Mucosa of descending colon (tissue), 3 donors: ENCODE data around the gene CRHR1. TPM values are rescaled to one million over a fixed set of nuclear protein-coding genes. Genes with fewer than 3 reads are reported as not detected.

Experiments used
- ATAC-seq: fragments of 200-7000 bp; cut with Tn5 transposase; one replicate; pipeline ENCODE4 v1.9.1; 2020; ENCODE audit warnings: mild to moderate bottlenecking, moderate library complexity
- DNase-seq, 3 donors: peaks; one replicate each; pipeline ENCODE4 v3.0.0-alpha.2; 2020
- H3K36me3 ChIP-seq: fragments of 200-600 bp; one replicate; pipeline ENCODE4 v1.8.0; 2021; ENCODE audit warnings: low read depth, mild to moderate bottlenecking
- H3K4me1 ChIP-seq: fragments of 200-600 bp; one replicate; pipeline ENCODE4 v1.8.0; 2021; ENCODE audit warnings: low read depth, mild to moderate bottlenecking
- H3K4me3 ChIP-seq: fragments of 200-600 bp; one replicate; pipeline ENCODE4 v1.8.0; 2021; ENCODE audit warnings: mild to moderate bottlenecking
- H3K9me3 ChIP-seq: fragments of 200-600 bp; one replicate; pipeline ENCODE4 v1.8.0; 2021; ENCODE audit warnings: mild to moderate bottlenecking
- intact Hi-C, 2 donors: fragments of 100-400 bp; cut with DNase I in 1 of 2; cut with micrococcal nuclease in 1 of 2; formaldehyde crosslinking; loops; one replicate each; pipeline versions ENCODE4 v1.11.0 to v1.11.1; 2022; cut with DNase I, micrococcal nuclease
- total RNA-seq, 3 donors: library from RNA; stranded (reverse); fragmentation: NEBNext Ultra II Directional in 2 of 3; extraction: Animal tissue kit (Norgen Biotek cat#: 25700) in 2 of 3; gene quantifications; one replicate each; pipeline versions ENCODE4 v1.2.1 to v1.2.4, GENCODE V29; 2021 to 2023
- TF ChIP-seq, protein P1 (sequence below): fragments of 200-600 bp; IDR thresholded peaks from one replicate; pipeline ENCODE4 v1.8.0; 2022; ENCODE audit warnings: antibody characterized with exemption, mild to moderate bottlenecking
- donor health status: DM: no; HTN: no; CAD: no; lungs with moderate emphysema.
- donor health status: DM: no; HTN: no; CAD: no.
- donor health status: DM: no; HTN: yes; CAD: no.

CRHR1 gene
- total RNA-seq, 3 donors from 2014 or later: not detected

DNA sequence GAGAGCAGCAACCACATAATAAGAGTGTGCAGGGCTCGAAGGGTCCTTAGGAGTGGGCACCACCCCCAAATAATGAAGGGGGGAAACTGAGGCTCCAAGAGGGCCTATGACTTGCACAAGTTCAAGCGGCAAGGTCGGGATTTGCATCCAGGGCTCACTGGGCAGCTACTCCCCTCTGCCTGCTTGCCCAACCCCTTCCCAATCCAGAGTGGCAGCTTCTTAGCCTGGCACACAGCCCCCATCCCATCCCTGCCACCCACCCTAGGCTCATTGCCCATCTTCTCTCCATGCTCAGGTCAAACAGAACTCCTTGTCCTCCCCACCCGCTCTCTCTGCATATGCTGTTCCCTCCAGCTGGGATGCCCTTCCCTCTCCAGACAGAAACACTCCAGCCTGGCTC, 63.0 kb downstream of the CRHR1 start:
- no peak for DNase-seq
- Histone ChIP-seq H3K9me3 (no peaks in the 10 kb centered on the region), H3K36me3 (no peaks in the 10 kb centered on the region), H3K4me1 (no peaks in the 10 kb centered on the region), H3K4me3 (no peak overlapping the region)
- no peak for ATAC-seq
- TF ChIP-seq, protein P1, sequence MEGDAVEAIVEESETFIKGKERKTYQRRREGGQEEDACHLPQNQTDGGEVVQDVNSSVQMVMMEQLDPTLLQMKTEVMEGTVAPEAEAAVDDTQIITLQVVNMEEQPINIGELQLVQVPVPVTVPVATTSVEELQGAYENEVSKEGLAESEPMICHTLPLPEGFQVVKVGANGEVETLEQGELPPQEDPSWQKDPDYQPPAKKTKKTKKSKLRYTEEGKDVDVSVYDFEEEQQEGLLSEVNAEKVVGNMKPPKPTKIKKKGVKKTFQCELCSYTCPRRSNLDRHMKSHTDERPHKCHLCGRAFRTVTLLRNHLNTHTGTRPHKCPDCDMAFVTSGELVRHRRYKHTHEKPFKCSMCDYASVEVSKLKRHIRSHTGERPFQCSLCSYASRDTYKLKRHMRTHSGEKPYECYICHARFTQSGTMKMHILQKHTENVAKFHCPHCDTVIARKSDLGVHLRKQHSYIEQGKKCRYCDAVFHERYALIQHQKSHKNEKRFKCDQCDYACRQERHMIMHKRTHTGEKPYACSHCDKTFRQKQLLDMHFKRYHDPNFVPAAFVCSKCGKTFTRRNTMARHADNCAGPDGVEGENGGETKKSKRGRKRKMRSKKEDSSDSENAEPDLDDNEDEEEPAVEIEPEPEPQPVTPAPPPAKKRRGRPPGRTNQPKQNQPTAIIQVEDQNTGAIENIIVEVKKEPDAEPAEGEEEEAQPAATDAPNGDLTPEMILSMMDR: no peak
- intact Hi-C loops: no loop called here

DNA sequence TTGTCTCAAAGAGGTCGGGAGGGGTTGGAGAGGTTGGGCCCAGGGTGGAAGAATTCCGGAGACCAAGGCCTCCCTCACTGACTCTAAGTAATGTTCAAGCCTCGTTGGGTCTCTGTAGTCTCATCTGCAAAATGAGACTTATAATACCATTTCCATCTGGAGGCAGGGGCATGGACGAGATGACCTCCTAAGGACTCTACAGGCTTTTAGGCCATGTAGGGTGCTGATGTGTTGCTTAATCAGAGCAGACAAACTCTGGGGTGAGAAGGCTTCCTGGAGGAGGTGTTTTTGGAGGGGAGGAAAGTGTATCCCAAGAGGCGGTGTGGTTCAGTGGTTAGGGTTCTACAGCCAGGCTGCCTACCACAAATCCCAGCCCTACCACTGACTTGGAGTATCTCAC, 63.6 kb downstream of the CRHR1 start:
- H3K36me3 ChIP-seq: no peaks in the 10 kb centered on the region
- H3K4me1 ChIP-seq: no peaks in the 10 kb centered on the region
- no peak for DNase-seq
- H3K4me3 ChIP-seq: no peak overlapping the region
- TF ChIP-seq, protein P1: no peak
- no peak for ATAC-seq
- intact Hi-C loops: no loop called here
- no peaks in the 10 kb centered on the region for H3K9me3 ChIP-seq

DNA sequence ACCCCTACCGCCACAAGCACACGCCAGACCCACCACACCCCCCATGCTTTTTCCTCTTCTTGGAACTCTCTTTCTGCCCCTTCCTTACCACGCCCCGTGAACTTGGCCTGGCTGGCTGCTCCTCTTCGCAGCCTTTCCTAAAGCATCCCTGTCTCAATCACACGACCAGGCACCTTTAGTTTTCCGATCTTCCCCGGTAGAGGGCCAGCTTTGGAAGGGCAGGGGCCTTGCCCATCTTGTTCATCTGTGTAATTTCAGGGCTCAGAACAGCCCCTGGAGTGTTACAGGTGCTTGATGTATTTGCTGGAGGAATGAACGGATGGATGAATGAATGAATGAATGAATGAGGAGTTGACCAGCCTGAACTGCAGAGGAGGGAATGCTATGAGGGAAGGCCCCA, 64.3 kb downstream of the CRHR1 start:
- H3K4me3 ChIP-seq: no peak overlapping the region
- H3K4me1 ChIP-seq: no peaks in the 10 kb centered on the region
- TF ChIP-seq, protein P1: no peak
- ATAC-seq (no peak), DNase-seq (peak in 1 of 3 donors; percentile 15)
- H3K9me3 ChIP-seq: no peaks in the 10 kb centered on the region
- intact Hi-C loops: no loop called here
- no peaks in the 10 kb centered on the region for H3K36me3 ChIP-seq

DNA sequence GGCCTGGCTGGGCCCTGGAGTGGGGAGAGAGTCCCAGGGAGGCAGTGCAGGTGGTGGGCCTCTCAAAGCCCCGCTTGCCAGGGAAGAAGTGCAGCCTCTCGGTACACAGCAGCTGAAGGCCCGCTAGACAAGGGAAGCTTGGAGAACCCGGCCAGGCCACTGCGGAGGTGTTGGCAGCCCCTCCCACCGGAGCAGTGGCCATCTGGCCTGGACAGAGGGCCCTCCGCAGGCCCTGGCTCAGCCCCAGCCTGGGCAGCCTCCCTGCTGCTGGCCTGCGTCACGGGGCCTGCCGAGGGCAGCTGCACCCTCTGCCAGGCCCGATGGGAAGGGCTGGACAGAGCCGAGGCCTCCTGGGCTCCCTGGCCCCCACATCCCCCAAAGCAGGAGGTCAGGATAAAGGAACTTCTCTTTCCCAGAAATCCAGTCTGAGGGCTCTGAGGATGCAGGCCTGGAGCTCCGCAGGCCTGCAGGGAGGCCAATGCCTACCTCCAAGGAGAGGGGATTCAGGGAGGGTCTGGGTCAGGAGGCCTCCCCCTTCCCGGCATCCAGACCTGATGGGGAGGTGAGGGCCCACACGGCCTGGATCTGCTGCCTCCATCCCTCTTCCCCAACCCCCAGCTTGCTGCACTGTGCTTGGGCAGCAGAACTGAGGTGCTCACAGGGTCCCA, 64.9 kb downstream of the CRHR1 start:
- Histone ChIP-seq H3K4me3 (no peak overlapping the region), H3K36me3 (no peaks in the 10 kb centered on the region), H3K9me3 (no peaks in the 10 kb centered on the region), H3K4me1 (no peaks in the 10 kb centered on the region)
- ATAC-seq (no peak), DNase-seq (peak in 1 of 3 donors; percentile 38)
- TF ChIP-seq, protein P1: no peak
- intact Hi-C loops: no loop called here

DNA sequence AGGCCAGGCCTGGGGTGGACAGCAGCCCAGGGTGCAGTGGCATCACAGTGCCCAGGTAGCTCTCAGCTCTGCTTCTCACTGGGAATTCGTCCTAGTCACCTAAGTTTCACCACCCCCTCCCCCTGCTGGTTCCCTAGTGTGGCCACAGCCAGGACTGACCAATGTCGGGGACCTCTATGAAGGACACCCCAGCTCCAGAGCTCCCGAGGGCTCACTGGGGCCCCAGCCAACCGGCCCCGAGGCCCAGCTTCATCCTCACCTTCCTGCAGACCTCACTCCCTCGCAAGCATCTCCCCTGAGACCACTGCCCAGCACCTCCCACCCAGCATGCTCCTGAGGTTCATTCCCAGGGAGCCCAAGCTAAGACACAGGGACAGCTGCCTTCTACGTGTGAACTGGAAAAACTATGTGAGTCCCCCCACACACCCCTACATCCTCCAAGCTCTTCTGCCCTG, 65.4 kb downstream of the CRHR1 start:
- H3K36me3 ChIP-seq: no peaks in the 10 kb centered on the region
- DNase-seq (no peak), ATAC-seq (no peak)
- no peaks in the 10 kb centered on the region for H3K4me1 ChIP-seq
- TF ChIP-seq, protein P1: no peak
- intact Hi-C loops: no loop called here
- no peaks in the 10 kb centered on the region for H3K9me3 ChIP-seq
- no peak overlapping the region for H3K4me3 ChIP-seq

DNA sequence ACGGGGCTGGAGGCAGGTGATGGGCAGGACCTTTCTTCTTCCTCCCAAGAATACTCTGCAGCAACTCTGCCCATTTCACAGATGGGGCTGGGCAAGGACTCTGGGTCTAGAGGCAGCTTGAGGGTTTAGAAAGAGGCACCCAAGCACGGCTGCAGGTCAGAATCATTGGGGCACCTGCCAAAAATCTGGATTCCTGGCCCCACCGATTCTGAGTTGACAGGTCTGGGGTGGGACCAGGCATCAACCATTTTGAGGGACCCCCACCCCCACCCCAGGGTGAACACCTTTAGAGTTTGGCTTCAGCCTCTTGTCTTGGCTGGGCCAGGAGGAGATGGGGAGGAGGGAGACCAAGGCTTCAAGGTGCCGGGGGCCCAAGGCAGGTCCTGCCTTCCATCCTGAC, 65.9 kb downstream of the CRHR1 start:
- Histone ChIP-seq H3K4me1 (no peaks in the 10 kb centered on the region), H3K36me3 (no peaks in the 10 kb centered on the region), H3K9me3 (no peaks in the 10 kb centered on the region), H3K4me3 (no peak overlapping the region)
- ATAC-seq (no peak), DNase-seq (no peak)
- TF ChIP-seq, protein P1: no peak
- intact Hi-C loops: no loop called here
